ENCODE data around the gene CTBP2. TPM values are rescaled to one million over a fixed set of nuclear protein-coding genes. Genes with fewer than 3 reads are reported as not detected.

CTBP2 gene
- total RNA-seq, 1 experiment from 2014 or later, result 212 TPM

DNA sequence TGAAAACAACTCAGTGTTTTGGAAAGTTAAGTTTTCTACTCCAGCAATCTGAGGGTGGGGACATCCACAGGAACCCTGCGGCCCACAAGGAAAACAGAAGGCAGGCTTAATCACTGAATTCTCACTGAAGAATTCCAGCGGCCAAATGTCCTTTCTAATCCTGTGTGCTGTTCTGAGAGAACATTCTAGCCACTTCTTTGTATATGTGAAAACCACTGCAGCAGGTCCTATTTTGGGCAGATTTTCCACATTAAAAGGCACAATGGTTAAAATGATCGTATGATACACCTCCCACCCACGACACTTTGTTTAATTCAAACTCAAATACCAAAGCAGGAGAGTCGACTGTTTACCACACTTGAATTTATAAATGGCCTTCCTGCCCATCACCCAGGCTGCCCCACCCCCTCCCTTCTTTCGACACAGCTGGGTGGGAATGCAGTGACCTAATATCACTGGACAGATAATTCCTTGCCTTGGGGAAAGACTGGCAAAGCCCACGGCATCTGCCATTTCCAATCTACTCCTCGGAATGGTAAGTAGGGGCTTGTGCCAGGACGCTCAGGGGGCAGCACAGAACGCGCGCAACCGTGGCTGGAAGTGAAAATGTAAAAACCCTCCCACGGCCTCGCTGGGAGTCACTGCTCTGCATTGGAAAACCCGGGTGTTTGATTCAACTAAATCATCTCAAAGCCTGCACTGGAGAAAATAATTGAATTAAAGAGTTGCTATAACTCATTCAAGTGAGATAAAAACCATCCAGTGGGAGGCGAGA is 67.0 kb downstream of the CTBP2 start:
- no peaks in the 10 kb centered on the region for H3K27me3 Mint-ChIP-seq (ENCODE audit: low read depth)
- Histone ChIP-seq H3K79me2 (ENCODE audit: insufficient read depth, low read length) (peaks cover 74% of the 10 kb centered on the region; the same call in 1 of the 2 replicates), H3K4ac (ENCODE audit: low read depth, low read length) (no peak overlapping the region), H2BK5ac (ENCODE audit: insufficient read length, low read length) (no peak overlapping the region), H2AFZ (ENCODE audit: low read length) (no peak overlapping the region), H3K9me3 (ENCODE audit: control insufficient read depth, low read depth, low read length) (no peaks in the 10 kb centered on the region), H4K5ac (ENCODE audit: insufficient read length, low read depth, low read length) (no peak overlapping the region), H3K18ac (ENCODE audit: insufficient read length, low read depth, low read length) (no peak overlapping the region), H3K79me1 (ENCODE audit: insufficient read depth, low read depth, low read length, poor library complexity, severe bottlenecking) (peaks cover 5% of the 10 kb centered on the region), H3K4me2 (ENCODE audit: insufficient read depth, insufficient read length, low read length) (no peak overlapping the region), H2BK20ac (ENCODE audit: low read depth, low read length, poor library complexity, severe bottlenecking) (no peak overlapping the region), H3K4me1 (ENCODE audit: insufficient read depth, low read length) (peaks cover 7% of the 10 kb centered on the region; the same call in 1 of the 2 replicates), H3K56ac (ENCODE audit: insufficient read length, low read depth, low read length) (no peak overlapping the region), H2BK120ac (ENCODE audit: low read depth, low read length, poor library complexity, severe bottlenecking) (no peak overlapping the region), H4K8ac (replicated peaks; ENCODE audit: insufficient read length, low read depth, low read length) (no peak overlapping the region), H3T11ph (ENCODE audit: low read length) (no peak overlapping the region), H4K91ac (ENCODE audit: insufficient read length, low read depth, low read length) (no peak overlapping the region), H2BK15ac (ENCODE audit: low read depth, low read length) (no peak overlapping the region), H3K9ac (ENCODE audit: extremely low read depth, insufficient read length, low read length) (no peak overlapping the region), H2AK5ac (ENCODE audit: insufficient read length, low read length) (no peak overlapping the region), H2BK12ac (ENCODE audit: insufficient read length, low read depth, low read length) (no peak overlapping the region), H3K23ac (ENCODE audit: insufficient read length, low read depth, low read length) (no peak overlapping the region), H3K14ac (ENCODE audit: insufficient read depth, low read length) (no peak overlapping the region), H3K23me2 (ENCODE audit: insufficient read length, low read depth, low read length, poor library complexity, severe bottlenecking) (no peaks in the 10 kb centered on the region), H3K27ac (ENCODE audit: insufficient read length, low read depth, low read length) (no peak overlapping the region), H3K27me3 (ENCODE audit: insufficient read depth, low read length) (no peaks in the 10 kb centered on the region), H4K20me1 (ENCODE audit: control insufficient read depth, insufficient read depth, insufficient read length) (no peaks in the 10 kb centered on the region)
- TF ChIP-seq CTCF (conservative IDR thresholded peaks at IDR 0.05), result no peak
- no peak overlapping the region for H3K4me3 Mint-ChIP-seq
- DNase-seq, result no peak
- peaks cover 28 to 55% (median 43%) of the 10 kb centered on the region in 3 experiments; a peak in 6 of 7 replicates for H3K36me3 Mint-ChIP-seq (ENCODE audit: insufficient read depth in 1 of 3, low read depth in 3 of 3)
- WGBS (ENCODE audit: extremely low coverage, insufficient read length, low lambda C conversion rate), result no CpG with 5 or more reads among the region's 17 CpGs
- H3K9me3 Mint-ChIP-seq, result no peaks in the 10 kb centered on the region
- H3K27ac Mint-ChIP-seq, result peak overlapping the region; percentile 40 to 75 (median 73); a peak in 3 of 7 replicates
- peaks cover 62 to 65% of the 10 kb centered on the region in 2 experiments for H3K4me1 Mint-ChIP-seq
